GM23338 (cell line): ENCODE data around the gene ANKRD49. TPM values are rescaled to one million over a fixed set of nuclear protein-coding genes. Genes with fewer than 3 reads are reported as not detected.

Experiments used
- ATAC-seq: fragments of 200-7000 bp; cut with Tn5 transposase; 3 replicates; pipeline ENCODE4 v1.9.1; 2020
- DNase-seq: peaks from one replicate; pipeline ENCODE4 v3.0.0-alpha.2; 2015; ENCODE audit warnings: low spot score
- H2AFZ ChIP-seq: fragments of 200-600 bp; sonication (generic); 2 replicates; pipeline ENCODE4 v1.8.0; 2016; ENCODE audit warnings: antibody characterized with exemption, mild to moderate bottlenecking, moderate library complexity
- H3F3A ChIP-seq: fragments of 200-600 bp; sonication (generic); replicated peaks from 2 replicates; pipeline ENCODE4 v1.8.0; 2017; ENCODE audit warnings: antibody characterized with exemption, mixed run types, low read depth
- H3K27ac ChIP-seq: fragments of 200-600 bp; sonication (generic); 2 replicates; pipeline ENCODE4 v1.6.1; 2016; ENCODE audit warnings: low read depth
- H3K27me3 ChIP-seq: fragments of 200-600 bp; sonication (generic); 2 replicates; pipeline ENCODE4 v1.8.0; 2016; ENCODE audit warnings: mild to moderate bottlenecking, mixed run types, moderate library complexity; ENCODE audit not compliant: insufficient read depth
- H3K36me3 ChIP-seq: fragments of 200-600 bp; sonication (generic); 2 replicates; pipeline ENCODE4 v1.8.0; 2016; ENCODE audit warnings: mild to moderate bottlenecking; ENCODE audit not compliant: insufficient read depth
- H3K4me1 ChIP-seq: fragments of 200-600 bp; sonication (generic); 2 replicates; pipeline ENCODE4 v1.8.0; 2016; ENCODE audit warnings: mild to moderate bottlenecking, moderate library complexity; ENCODE audit not compliant: insufficient read depth
- H3K4me2 ChIP-seq: fragments of 200-600 bp; sonication (generic); 2 replicates; pipeline ENCODE4 v1.7.1; 2017; ENCODE audit warnings: mixed run types
- H3K4me3 ChIP-seq: fragments of 200-600 bp; sonication (generic); 2 replicates; pipeline ENCODE4 v1.6.1; 2016; ENCODE audit warnings: mixed run types
- H3K79me2 ChIP-seq: fragments of 200-600 bp; sonication (generic); replicated peaks from 2 replicates; pipeline ENCODE4 v1.8.0; 2017; ENCODE audit warnings: mild to moderate bottlenecking; ENCODE audit not compliant: insufficient read depth
- H3K9me2 ChIP-seq: fragments of 200-600 bp; sonication (generic); 2 replicates; pipeline ENCODE4 v1.8.0; 2017; ENCODE audit not compliant: insufficient read depth
- H4K20me1 ChIP-seq: fragments of 200-600 bp; sonication (generic); replicated peaks from 2 replicates; pipeline ENCODE4 v1.8.0; 2017; ENCODE audit warnings: mild to moderate bottlenecking; ENCODE audit not compliant: insufficient read depth
- H3K27ac Mint-ChIP-seq: 2 replicates; pipeline ENCODE4 v1.8.0; 2020; ENCODE audit warnings: inconsistent platforms, mild to moderate bottlenecking, moderate library complexity, mixed read lengths
- H3K27me3 Mint-ChIP-seq: 3 replicates; pipeline ENCODE4 v1.8.0; 2022; ENCODE audit warnings: low read depth, mild to moderate bottlenecking, moderate library complexity, mixed read lengths, inconsistent platforms; ENCODE audit not compliant: insufficient read depth, poor library complexity
- H3K36me3 Mint-ChIP-seq: 3 replicates; pipeline ENCODE4 v1.8.0; 2021; ENCODE audit warnings: low read depth, mild to moderate bottlenecking, inconsistent platforms, moderate library complexity, mixed read lengths
- H3K4me1 Mint-ChIP-seq: 3 replicates; pipeline ENCODE4 v1.8.0; 2020; ENCODE audit warnings: mild to moderate bottlenecking, inconsistent platforms, mixed read lengths
- H3K4me3 Mint-ChIP-seq: 3 replicates; pipeline ENCODE4 v1.8.0; 2021; ENCODE audit warnings: moderate library complexity, mild to moderate bottlenecking, inconsistent platforms, mixed read lengths
- H3K9me3 Mint-ChIP-seq: 3 replicates; pipeline ENCODE4 v1.8.0; 2020; ENCODE audit warnings: moderate library complexity, mild to moderate bottlenecking, inconsistent platforms, mixed read lengths
- CREB1 ChIP-seq: fragments of 250-450 bp; sonication (Bioruptor Pico); IDR thresholded peaks from 2 replicates; pipeline ENCODE4 v1.5.0; 2020; ENCODE audit warnings: low read depth, mild to moderate bottlenecking, moderate library complexity
- CTCF ChIP-seq, 2 experiments: fragments of 200-600 bp in 1 of 2; sonication (generic) in 1 of 2; conservative IDR thresholded peaks; 2 replicates each; pipeline versions ENCODE4 v1.5.1 to v1.6.1; 2016 to 2017; ENCODE audit warnings: antibody characterized with exemption in 2 of 2, low read depth in 2 of 2, mild to moderate bottlenecking in 2 of 2, moderate library complexity in 1 of 2
- EZH2 ChIP-seq: fragments of 200-600 bp; sonication (generic); IDR thresholded peaks from one replicate; pipeline ENCODE4 v1.8.0; 2017; ENCODE audit warnings: antibody characterized with exemption, mild to moderate bottlenecking, low read depth; ENCODE audit not compliant: unreplicated experiment
- EZH2phosphoT487 ChIP-seq: fragments of 200-600 bp; sonication (generic); IDR thresholded peaks from one replicate; pipeline ENCODE4 v1.8.1; 2018; ENCODE audit warnings: antibody characterized with exemption; ENCODE audit not compliant: unreplicated experiment
- JUNB ChIP-seq: IDR thresholded peaks from one replicate; pipeline ENCODE4 v1.6.1; 2016; ENCODE audit warnings: antibody characterized with exemption; ENCODE audit not compliant: unreplicated experiment
- NANOG ChIP-seq: IDR thresholded peaks from 2 replicates; pipeline ENCODE4 v1.6.1; 2016; ENCODE audit warnings: antibody characterized with exemption, borderline replicate concordance
- POLR2AphosphoS5 ChIP-seq: IDR thresholded peaks from 2 replicates; pipeline ENCODE4 v1.6.1; 2016; ENCODE audit warnings: antibody characterized with exemption, low read depth
- REST ChIP-seq: IDR thresholded peaks from one replicate; pipeline ENCODE4 v1.6.1; 2018; ENCODE audit warnings: antibody characterized with exemption; ENCODE audit not compliant: unreplicated experiment
- ZNF114 ChIP-seq: fragments of 250-450 bp; sonication (Bioruptor Pico); IDR thresholded peaks from 2 replicates; pipeline ENCODE4 v1.5.0; 2020; ENCODE audit warnings: mild to moderate bottlenecking, moderate library complexity
- ZNF331 ChIP-seq: fragments of 250-450 bp; sonication (Bioruptor Pico); IDR thresholded peaks from 2 replicates; pipeline ENCODE4 v1.5.0; 2020; ENCODE audit warnings: low read depth, mild to moderate bottlenecking, moderate library complexity
- polyA plus RNA-seq: library from polyadenylated mRNA; unstranded; fragments of >200 nt; fragmentation: Nextera tagmentation; extraction: Ambion mirVana; gene quantifications from 2 replicates; pipeline ENCODE4 v1.2.1, GENCODE V29; 2016
- total RNA-seq: library from RNA; depleted of rRNA; stranded (reverse); fragments of >200 nt; shearing (Covaris generic); gene quantifications from 2 replicates; pipeline ENCODE4 v1.2.3, GENCODE V29; 2014

ANKRD49 gene
- total and polyA plus RNA-seq, 2 experiments from 2014 or later = 16.0 to 35.2 TPM

- TF ChIP-seq CTCF (conservative IDR thresholded peaks at IDR 0.05; ENCODE audit: low read depth in 2 of 2) = no peak
- TF ChIP-seq EZH2phosphoT487 = no peak
- no peak for TF ChIP-seq JUNB
- no peak for TF ChIP-seq NANOG
Measured at GRCh38 chr11:94525546-94526324, 32.0 kb downstream of the ANKRD49 start (continued).

GRCh38 chr11:94526645-94527438, 33.1 kb downstream of the ANKRD49 start:
- H3K9me2 ChIP-seq = no peaks in the 10 kb centered on the region
- H3K27me3 ChIP-seq = no peaks in the 10 kb centered on the region; the same call in 1 of the 2 replicates
- Mint-ChIP-seq H3K9me3 (no peaks in the 10 kb centered on the region), H3K4me1 (no peaks in the 10 kb centered on the region), H3K27ac (no peak overlapping the region), H3K36me3 (no peaks in the 10 kb centered on the region), H3K4me3 (no peak overlapping the region), H3K27me3 (peaks cover 5% of the 10 kb centered on the region)
- no peak for ATAC-seq
- no peaks in the 10 kb centered on the region for H3K4me1 ChIP-seq
- no peaks in the 10 kb centered on the region for H4K20me1 ChIP-seq
- no peaks in the 10 kb centered on the region for H3K79me2 ChIP-seq
- no peaks in the 10 kb centered on the region for H3K36me3 ChIP-seq
- DNase-seq = no peak
- H3K4me2 ChIP-seq = no peak overlapping the region
- H3K4me3 ChIP-seq = no peak overlapping the region
- no peak overlapping the region; the same call in 1 of the 2 replicates for H2AFZ ChIP-seq
- H3F3A ChIP-seq = no peaks in the 10 kb centered on the region
- no peak overlapping the region for H3K27ac ChIP-seq
- TF ChIP-seq CREB1 (CRISPR knock-in tag) = no peak
- no peak for TF ChIP-seq POLR2AphosphoS5
- no peak for TF ChIP-seq CTCF (conservative IDR thresholded peaks at IDR 0.05; ENCODE audit: low read depth in 2 of 2)
- no peak for TF ChIP-seq JUNB
- TF ChIP-seq EZH2phosphoT487 = no peak
- no peak for TF ChIP-seq EZH2
- TF ChIP-seq ZNF114 (CRISPR knock-in tag) = no peak
- no peak for TF ChIP-seq ZNF331
- TF ChIP-seq NANOG = no peak
- no peak for TF ChIP-seq REST
